WERI-Rb-1 (cell line): Measurements from ENCODE around the gene CAPN5.

Source experiments
- DNase-seq: peaks from one replicate; pipeline ENCODE4 v3.0.0-alpha.2; 2020
- H3K27ac ChIP-seq: fragments of 250-450 bp; sonication (Bioruptor Pico); 2 replicates; pipeline ENCODE4 v1.5.1; 2020; ENCODE audit warnings: mild to moderate bottlenecking, moderate library complexity
- H3K27me3 ChIP-seq: fragments of 250-450 bp; sonication (Bioruptor Pico); 2 replicates; pipeline ENCODE4 v1.5.1; 2021; ENCODE audit warnings: mild to moderate bottlenecking, low read depth, moderate library complexity; ENCODE audit not compliant: insufficient read depth, severe bottlenecking
- H3K36me3 ChIP-seq: fragments of 250-450 bp; sonication (Bioruptor Pico); 2 replicates; pipeline ENCODE4 v1.5.1; 2020; ENCODE audit warnings: mild to moderate bottlenecking, moderate library complexity
- H3K4me3 ChIP-seq: 2 replicates; pipeline ENCODE4 v1.5.1; 2011; ENCODE audit warnings: low read depth, mild to moderate bottlenecking, control low read depth, low read length
- H3K9me3 ChIP-seq: fragments of 250-450 bp; sonication (Bioruptor Pico); 2 replicates; pipeline ENCODE4 v1.5.1; 2021; ENCODE audit warnings: mild to moderate bottlenecking, moderate library complexity; ENCODE audit not compliant: severe bottlenecking
- CTCF ChIP-seq: IDR thresholded peaks from 2 replicates; pipeline ENCODE4 v1.5.1; 2011; ENCODE audit warnings: low read depth, mild to moderate bottlenecking, control low read depth, inconsistent platforms, low read length

The CAPN5 gene

GRCh38 chr11:77092382-77092781 lies 25.6 kb downstream of the CAPN5 start:
- Histone ChIP-seq H3K27me3 (no peaks in the 10 kb centered on the region), H3K9me3 (no peaks in the 10 kb centered on the region), H3K36me3 (no peaks in the 10 kb centered on the region), H3K27ac (no peak overlapping the region), H3K4me3 (no peak overlapping the region)
- DNase-seq = no peak
- TF ChIP-seq CTCF = no peak

- Histone ChIP-seq H3K9me3 (no peaks in the 10 kb centered on the region), H3K36me3 (no peaks in the 10 kb centered on the region), H3K27ac (no peak overlapping the region), H3K4me3 (no peak overlapping the region), H3K27me3 (no peaks in the 10 kb centered on the region)
- TF ChIP-seq CTCF = no peak
- no peak for DNase-seq
Measured at GRCh38 chr11:77093056-77093891, 26.5 kb downstream of the CAPN5 start.

- TF ChIP-seq CTCF = no peak
- Histone ChIP-seq H3K36me3 (no peaks in the 10 kb centered on the region), H3K9me3 (no peaks in the 10 kb centered on the region), H3K27ac (no peak overlapping the region), H3K27me3 (no peaks in the 10 kb centered on the region), H3K4me3 (no peak overlapping the region)
- DNase-seq = no peak
Measured at GRCh38 chr11:77093987-77094840, 27.4 kb downstream of the CAPN5 start.

- H3K27me3 ChIP-seq = no peaks in the 10 kb centered on the region
- peak; percentile 6; the same call in 1 of the 2 replicates for TF ChIP-seq CTCF
- H3K27ac ChIP-seq = no peak overlapping the region; the same call in 1 of the 2 replicates
- H3K9me3 ChIP-seq = no peaks in the 10 kb centered on the region
- no peak for DNase-seq
- H3K36me3 ChIP-seq = no peaks in the 10 kb centered on the region
- H3K4me3 ChIP-seq = no peak overlapping the region
Measured at GRCh38 chr11:77094841-77095365, 28.1 kb downstream of the CAPN5 start.

- H3K9me3 ChIP-seq = no peaks in the 10 kb centered on the region
- peak overlapping the region; percentile 29 for H3K27ac ChIP-seq
- H3K4me3 ChIP-seq = no peak overlapping the region
- no peaks in the 10 kb centered on the region for H3K27me3 ChIP-seq
- no peak for DNase-seq
- TF ChIP-seq CTCF = no peak
- no peaks in the 10 kb centered on the region for H3K36me3 ChIP-seq
Measured at GRCh38 chr11:77095551-77096490, 29.1 kb downstream of the CAPN5 start.
